ENCODE data around the gene MRPL55. TPM values are rescaled to one million over a fixed set of nuclear protein-coding genes. Genes with fewer than 3 reads are reported as not detected.

Gene MRPL55
- total and polyA plus RNA-seq, 4 donors: 44.4 to 137 (median 73.3) TPM

GRCh38 chr1:228079013-228079412 is 30.1 kb downstream of the MRPL55 start:
- Histone ChIP-seq H3K4me3 (no peak overlapping the region), H3K9me3 (ENCODE audit: control insufficient read depth in 4 of 4, insufficient read depth in 3 of 4, low read length in 3 of 4) (no peaks in the 10 kb centered on the region), H3K9ac (ENCODE audit: insufficient read depth in 1 of 2, low read length in 2 of 2) (no peak overlapping the region), H3K4me1 (ENCODE audit: control insufficient read depth in 5 of 5, insufficient read depth in 5 of 5, low read length in 5 of 5) (peaks cover 0 to 12% (median under 1%) of the 10 kb centered on the region in 5 donors), H3K27ac (ENCODE audit: low read depth in 1 of 2, low read length in 1 of 2) (no peak overlapping the region), H3K36me3 (ENCODE audit: control insufficient read depth in 4 of 4, insufficient read depth in 4 of 4, low read length in 4 of 4) (peaks cover 0 to 9% (median 0%) of the 10 kb centered on the region in 4 donors), H3K27me3 (ENCODE audit: control insufficient read depth in 3 of 3, insufficient read depth in 3 of 3, low read length in 2 of 3) (no peaks in the 10 kb centered on the region)
- TF ChIP-seq CTCF (IDR thresholded peaks at IDR 0.05; ENCODE audit: control extremely low read depth, extremely low read depth): no peak
- DNase-seq: no peak
- 90 to 93% methylated on average over 7 of the region's 7 CpGs for WGBS, 2 donors
- ATAC-seq (ENCODE audit: insufficient read depth, low FRiP score): no peak

GRCh38 chr1:228077565-228078330 is 31.4 kb downstream of the MRPL55 start:
- H3K27ac ChIP-seq (ENCODE audit: low read depth in 1 of 2, low read length in 1 of 2): no peak overlapping the region

GRCh38 chr1:228076796-228077430 is 32.2 kb downstream of the MRPL55 start:
- Histone ChIP-seq H3K36me3 (ENCODE audit: control insufficient read depth in 4 of 4, insufficient read depth in 4 of 4, low read length in 4 of 4) (no peaks in the 10 kb centered on the region), H3K27me3 (ENCODE audit: control insufficient read depth in 3 of 3, insufficient read depth in 3 of 3, low read length in 2 of 3) (peaks cover 0 to 4% (median 3%) of the 10 kb centered on the region in 3 donors), H3K4me3 (no peak overlapping the region), H3K27ac (ENCODE audit: low read depth in 1 of 2, low read length in 1 of 2) (no peak overlapping the region), H3K4me1 (ENCODE audit: control insufficient read depth in 5 of 5, insufficient read depth in 5 of 5, low read length in 5 of 5) (peaks cover 0 to 12% (median 0%) of the 10 kb centered on the region in 5 donors), H3K9ac (ENCODE audit: insufficient read depth in 1 of 2, low read length in 2 of 2) (no peak overlapping the region), H3K9me3 (ENCODE audit: control insufficient read depth in 4 of 4, insufficient read depth in 3 of 4, low read length in 3 of 4) (no peaks in the 10 kb centered on the region)
- DNase-seq: no peak
- 73 to 79% methylated on average over 9 of the region's 9 CpGs for WGBS, 2 donors
- ATAC-seq (ENCODE audit: insufficient read depth, low FRiP score): no peak
- TF ChIP-seq CTCF (IDR thresholded peaks at IDR 0.05; ENCODE audit: control extremely low read depth, extremely low read depth): no peak

More at GRCh38 chr1:228077565-228078330, 31.4 kb downstream of the MRPL55 start:
- no peak for DNase-seq
- no peaks in the 10 kb centered on the region for H3K36me3 ChIP-seq (ENCODE audit: control insufficient read depth in 4 of 4, insufficient read depth in 4 of 4, low read length in 4 of 4)
- WGBS, 2 donors: 67 to 68% methylated on average over 10 of the region's 10 CpGs
- peaks cover 0 to 2% (median 0%) of the 10 kb centered on the region in 3 donors for H3K27me3 ChIP-seq (ENCODE audit: control insufficient read depth in 3 of 3, insufficient read depth in 3 of 3, low read length in 2 of 3)
- H3K9ac ChIP-seq (ENCODE audit: insufficient read depth in 1 of 2, low read length in 2 of 2): no peak overlapping the region
- H3K4me3 ChIP-seq: no peak overlapping the region
- peaks cover 0 to 12% (median 0%) of the 10 kb centered on the region in 5 donors for H3K4me1 ChIP-seq (ENCODE audit: control insufficient read depth in 5 of 5, insufficient read depth in 5 of 5, low read length in 5 of 5)
- no peak for TF ChIP-seq CTCF (IDR thresholded peaks at IDR 0.05; ENCODE audit: control extremely low read depth, extremely low read depth)
- no peak for ATAC-seq (ENCODE audit: insufficient read depth, low FRiP score)
- H3K9me3 ChIP-seq (ENCODE audit: control insufficient read depth in 4 of 4, insufficient read depth in 3 of 4, low read length in 3 of 4): no peaks in the 10 kb centered on the region
